Mesenteric fat pad (tissue), 1 donor: Measurements from ENCODE around the gene ITIH5. TPM values are rescaled to one million over a fixed set of nuclear protein-coding genes. Genes with fewer than 3 reads are reported as not detected.

ENCODE experiments used
- DNase-seq: peaks from one replicate; pipeline ENCODE4 v3.0.0-alpha.2; 2020; ENCODE audit warnings: low spot score
- total RNA-seq: library from RNA; stranded (reverse); fragmentation: NEBNext Ultra II Directional; extraction: Animal tissue kit (Norgen Biotek cat#: 25700); gene quantifications from one replicate; pipeline ENCODE4 v1.2.1, GENCODE V29; 2021
- donor health status: DM: yes; HTN: yes; CAD: no.

Gene ITIH5
- total RNA-seq, 1 donor from 2014 or later, result 439 TPM

- DNase-seq, result no peak
These were observed 32.4 kb downstream of the ITIH5 start for GRCh38 chr10:7634142-7634894.

GRCh38 chr10:7626283-7626682, 40.5 kb downstream of the ITIH5 start:
- DNase-seq, result no peak

- no peak for DNase-seq
These were observed 40.9 kb downstream of the ITIH5 start for GRCh38 chr10:7625836-7626235.

GRCh38 chr10:7625009-7625408, 41.8 kb downstream of the ITIH5 start:
- DNase-seq, result no peak

- no peak for DNase-seq
These were observed 43.8 kb downstream of the ITIH5 start for GRCh38 chr10:7622969-7623368.

- no peak for DNase-seq
These were observed 48.3 kb downstream of the ITIH5 start for GRCh38 chr10:7618461-7618860.

GRCh38 chr10:7611909-7612308, 54.9 kb downstream of the ITIH5 start:
- no peak for DNase-seq

- DNase-seq, result no peak
These were observed 55.9 kb downstream of the ITIH5 start for GRCh38 chr10:7610651-7611389.

GRCh38 chr10:7610026-7610425, 56.7 kb downstream of the ITIH5 start:
- DNase-seq, result no peak

GRCh38 chr10:7609556-7609955, 57.2 kb downstream of the ITIH5 start:
- no peak for DNase-seq

GRCh38 chr10:7608001-7608400, 58.8 kb downstream of the ITIH5 start:
- no peak for DNase-seq

- DNase-seq, result no peak
These were observed 59.8 kb downstream of the ITIH5 start for GRCh38 chr10:7606951-7607404.

- DNase-seq, result no peak
These were observed 61.0 kb downstream of the ITIH5 start for GRCh38 chr10:7605565-7606295.

GRCh38 chr10:7601023-7601656, 65.6 kb downstream of the ITIH5 start:
- no peak for DNase-seq

- no peak for DNase-seq
These were observed 68.0 kb downstream of the ITIH5 start for GRCh38 chr10:7598771-7599170.

GRCh38 chr10:7596356-7596755, 70.4 kb downstream of the ITIH5 start:
- no peak for DNase-seq

- peak; percentile 64 for DNase-seq
These were observed 72.9 kb downstream of the ITIH5 start for GRCh38 chr10:7593905-7594304.

GRCh38 chr10:7593063-7593462, 73.7 kb downstream of the ITIH5 start:
- peak; percentile 62 for DNase-seq

- DNase-seq, result peak; percentile 55
These were observed 74.1 kb downstream of the ITIH5 start for GRCh38 chr10:7592627-7593026.

- DNase-seq, result no peak
These were observed 76.5 kb downstream of the ITIH5 start for GRCh38 chr10:7590271-7590670.

- peak; percentile 33 for DNase-seq
These were observed 77.0 kb downstream of the ITIH5 start for GRCh38 chr10:7589748-7590147.

- DNase-seq, result peak; percentile 14
These were observed 78.9 kb downstream of the ITIH5 start for GRCh38 chr10:7587865-7588188.
